K562 treated with DMSO at 1 percent for 12 hours (cell line): Measurements from ENCODE around the gene ZSWIM8. TPM values are rescaled to one million over a fixed set of nuclear protein-coding genes. Genes with fewer than 3 reads are reported as not detected.

Source experiments
- total RNA-seq: library from RNA; unstranded; fragments of 300-600 nt; gene quantifications from 2 replicates; pipeline ENCODE4 v1.2.3, GENCODE V29; 2022; ENCODE audit not compliant: insufficient read depth

ZSWIM8 gene, protein sequence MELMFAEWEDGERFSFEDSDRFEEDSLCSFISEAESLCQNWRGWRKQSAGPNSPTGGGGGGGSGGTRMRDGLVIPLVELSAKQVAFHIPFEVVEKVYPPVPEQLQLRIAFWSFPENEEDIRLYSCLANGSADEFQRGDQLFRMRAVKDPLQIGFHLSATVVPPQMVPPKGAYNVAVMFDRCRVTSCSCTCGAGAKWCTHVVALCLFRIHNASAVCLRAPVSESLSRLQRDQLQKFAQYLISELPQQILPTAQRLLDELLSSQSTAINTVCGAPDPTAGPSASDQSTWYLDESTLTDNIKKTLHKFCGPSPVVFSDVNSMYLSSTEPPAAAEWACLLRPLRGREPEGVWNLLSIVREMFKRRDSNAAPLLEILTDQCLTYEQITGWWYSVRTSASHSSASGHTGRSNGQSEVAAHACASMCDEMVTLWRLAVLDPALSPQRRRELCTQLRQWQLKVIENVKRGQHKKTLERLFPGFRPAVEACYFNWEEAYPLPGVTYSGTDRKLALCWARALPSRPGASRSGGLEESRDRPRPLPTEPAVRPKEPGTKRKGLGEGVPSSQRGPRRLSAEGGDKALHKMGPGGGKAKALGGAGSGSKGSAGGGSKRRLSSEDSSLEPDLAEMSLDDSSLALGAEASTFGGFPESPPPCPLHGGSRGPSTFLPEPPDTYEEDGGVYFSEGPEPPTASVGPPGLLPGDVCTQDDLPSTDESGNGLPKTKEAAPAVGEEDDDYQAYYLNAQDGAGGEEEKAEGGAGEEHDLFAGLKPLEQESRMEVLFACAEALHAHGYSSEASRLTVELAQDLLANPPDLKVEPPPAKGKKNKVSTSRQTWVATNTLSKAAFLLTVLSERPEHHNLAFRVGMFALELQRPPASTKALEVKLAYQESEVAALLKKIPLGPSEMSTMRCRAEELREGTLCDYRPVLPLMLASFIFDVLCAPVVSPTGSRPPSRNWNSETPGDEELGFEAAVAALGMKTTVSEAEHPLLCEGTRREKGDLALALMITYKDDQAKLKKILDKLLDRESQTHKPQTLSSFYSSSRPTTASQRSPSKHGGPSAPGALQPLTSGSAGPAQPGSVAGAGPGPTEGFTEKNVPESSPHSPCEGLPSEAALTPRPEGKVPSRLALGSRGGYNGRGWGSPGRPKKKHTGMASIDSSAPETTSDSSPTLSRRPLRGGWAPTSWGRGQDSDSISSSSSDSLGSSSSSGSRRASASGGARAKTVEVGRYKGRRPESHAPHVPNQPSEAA (N-terminal part only)
- 59.4 and 103 TPM in 2 replicates for total RNA-seq

DNA sequence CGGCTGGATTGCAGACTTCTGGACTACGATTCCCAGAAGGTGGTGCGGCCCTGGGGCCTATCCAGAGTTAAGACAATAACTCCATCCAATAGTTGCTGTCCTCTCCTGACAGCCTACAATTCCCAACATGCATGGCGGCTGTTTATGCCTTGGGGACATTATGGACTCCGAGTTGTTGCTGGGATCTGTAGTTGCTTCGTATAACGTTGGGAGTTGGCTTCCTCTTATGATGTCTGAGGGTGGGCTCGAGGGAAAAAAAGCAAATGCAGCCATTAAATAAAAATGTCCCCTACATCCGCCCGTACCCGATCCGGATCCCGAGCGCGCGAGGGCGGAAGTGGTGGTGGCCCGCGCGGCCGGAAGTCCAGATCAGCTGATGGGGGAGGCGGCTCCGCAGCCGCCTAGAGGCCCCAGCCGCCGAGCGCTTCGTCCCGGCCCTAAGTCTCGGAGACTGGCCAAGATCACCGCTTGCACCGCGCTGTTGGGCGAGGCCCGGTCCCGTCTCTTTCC lies at the start of gene ZSWIM8:
ZSWIM8 (plus strand) TSS at position 396 of the 510 bp plus-strand sequence. CDS start 273 bp downstream, outside the sequence.

DNA sequence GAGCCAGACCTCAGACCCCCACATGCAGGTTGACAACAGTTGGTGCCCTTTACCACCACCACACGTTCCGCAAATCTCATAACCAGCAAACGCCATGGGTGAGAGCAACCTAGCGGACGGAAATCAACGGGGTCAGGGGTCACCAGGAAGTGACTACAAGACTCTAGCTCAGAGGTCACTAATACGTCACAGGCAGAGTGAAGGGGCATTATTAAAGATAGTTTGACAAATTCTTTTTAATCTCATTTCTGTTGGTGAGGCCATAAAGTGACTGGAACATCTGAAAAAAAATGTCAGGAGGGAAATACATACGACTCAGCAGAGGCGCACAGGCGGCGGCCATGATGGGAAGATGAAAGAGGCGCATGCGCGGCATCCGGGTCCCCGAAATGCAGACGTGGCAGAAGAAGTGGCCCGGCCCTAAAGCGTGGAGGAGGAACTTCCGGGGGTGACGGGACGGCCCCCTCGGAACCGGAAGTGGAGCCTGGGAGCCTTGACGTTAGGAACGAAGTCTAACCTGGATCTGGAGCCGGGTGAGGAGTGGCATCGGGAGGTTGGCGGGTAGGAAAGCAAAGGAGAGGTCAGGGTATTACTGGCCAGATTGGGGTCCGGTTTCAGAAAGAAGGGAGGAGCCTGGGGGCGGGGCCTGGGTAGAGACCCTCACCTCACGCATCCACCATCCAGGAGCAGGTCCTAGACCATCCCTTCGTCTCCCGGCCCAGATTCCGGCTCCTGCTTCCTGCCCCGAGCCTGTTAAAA lies 41.3 kb upstream of the ZSWIM8 start, which contains the start of gene SEC24C:
SEC24C (plus strand) TSS at position 468 of the 759 bp plus-strand sequence. CDS start 2,461 bp downstream, outside the sequence.

DNA sequence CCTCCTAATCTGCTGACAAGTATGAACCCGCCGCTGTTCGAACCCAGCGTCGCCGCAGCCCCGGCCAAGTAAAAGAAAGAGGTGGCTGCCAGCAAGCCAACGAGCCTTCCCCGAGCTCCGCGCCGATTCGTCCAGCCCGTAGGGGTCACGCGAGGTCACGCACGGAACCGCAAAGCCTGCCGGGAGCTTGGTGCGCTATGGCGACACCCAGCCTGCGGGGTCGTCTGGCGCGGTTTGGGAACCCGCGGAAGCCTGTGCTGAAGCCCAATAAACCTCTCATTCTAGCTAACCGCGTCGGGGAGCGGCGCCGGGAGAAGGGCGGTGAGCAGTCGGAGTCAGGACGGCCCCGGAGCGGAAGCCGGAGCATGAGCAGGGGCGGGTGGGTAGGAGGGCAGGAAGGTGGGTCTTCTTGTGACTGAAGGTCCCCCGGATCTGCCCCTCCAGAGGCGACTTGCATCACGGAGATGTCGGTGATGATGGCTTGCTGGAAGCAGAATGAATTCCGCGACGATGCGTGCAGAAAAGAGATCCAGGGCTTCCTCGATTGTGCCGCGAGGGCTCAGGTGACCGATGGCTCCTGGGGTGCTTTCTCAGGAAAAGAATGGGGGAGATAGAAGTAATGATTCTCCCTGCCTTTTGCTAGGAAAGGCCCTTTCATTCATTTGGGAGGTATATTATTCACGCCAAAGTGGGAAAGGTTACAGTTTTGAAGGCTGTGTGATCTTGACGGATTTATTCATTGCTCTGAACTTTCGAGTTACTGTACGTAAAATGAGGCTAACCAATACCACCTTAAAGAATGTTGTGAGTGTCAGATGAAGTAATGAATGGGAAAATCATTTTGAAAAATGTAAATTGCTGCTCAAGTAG lies 3.3 kb upstream of the ZSWIM8 start, which contains the start of gene CHCHD1:
CHCHD1 (plus strand) TSS at position 170 of the 870 bp plus-strand sequence; CDS start at position 198, 28 bp downstream.

Other genes with a start within 250 kb of the ZSWIM8 start
- 5.6 and 22.9 TPM in 2 replicates for gene USP54, start 194.3 kb upstream of the ZSWIM8 start, total RNA-seq
- gene MYOZ1, start 144.1 kb upstream of the ZSWIM8 start, total RNA-seq = not detected in 2 replicates
- gene SYNPO2L, start 129.6 kb upstream of the ZSWIM8 start, total RNA-seq = not detected in 2 replicates
- gene AGAP5, start 87.5 kb upstream of the ZSWIM8 start, total RNA-seq = 3.5 and 7.8 TPM in 2 replicates
- 66.2 and 184 TPM in 2 replicates for gene SEC24C, start 41.2 kb upstream of the ZSWIM8 start, total RNA-seq
- 74.9 and 88.6 TPM in 2 replicates for gene CHCHD1, start 3.6 kb upstream of the ZSWIM8 start, total RNA-seq
- gene NDST2, start 26.0 kb downstream of the ZSWIM8 start, total RNA-seq = 53.1 and 63.1 TPM in 2 replicates
- gene CAMK2G, start 88.9 kb downstream of the ZSWIM8 start, total RNA-seq = 31.9 and 65.5 TPM in 2 replicates
- 23.9 and 42.3 TPM in 2 replicates for gene PLAU, start 125.5 kb downstream of the ZSWIM8 start, total RNA-seq
- 34.1 and 127 TPM in 2 replicates for gene VCL, start 212.5 kb downstream of the ZSWIM8 start, total RNA-seq